ENCODE measurements around the gene GPRC5A. TPM values are rescaled to one million over a fixed set of nuclear protein-coding genes. Genes with fewer than 3 reads are reported as not detected.
"Not testable (repeated sequence)": the region's sequence is repeated elsewhere in the genome, so short reads cannot be mapped to it uniquely, and the experiment has no call there.

Gene GPRC5A
- polyA plus RNA-seq (2011; rRNA removed) (117 and 118 TPM in 2 replicates), polyA minus RNA-seq (2011; rRNA and poly(A)+ RNA removed) (232 and 290 TPM in 2 replicates)

DNA sequence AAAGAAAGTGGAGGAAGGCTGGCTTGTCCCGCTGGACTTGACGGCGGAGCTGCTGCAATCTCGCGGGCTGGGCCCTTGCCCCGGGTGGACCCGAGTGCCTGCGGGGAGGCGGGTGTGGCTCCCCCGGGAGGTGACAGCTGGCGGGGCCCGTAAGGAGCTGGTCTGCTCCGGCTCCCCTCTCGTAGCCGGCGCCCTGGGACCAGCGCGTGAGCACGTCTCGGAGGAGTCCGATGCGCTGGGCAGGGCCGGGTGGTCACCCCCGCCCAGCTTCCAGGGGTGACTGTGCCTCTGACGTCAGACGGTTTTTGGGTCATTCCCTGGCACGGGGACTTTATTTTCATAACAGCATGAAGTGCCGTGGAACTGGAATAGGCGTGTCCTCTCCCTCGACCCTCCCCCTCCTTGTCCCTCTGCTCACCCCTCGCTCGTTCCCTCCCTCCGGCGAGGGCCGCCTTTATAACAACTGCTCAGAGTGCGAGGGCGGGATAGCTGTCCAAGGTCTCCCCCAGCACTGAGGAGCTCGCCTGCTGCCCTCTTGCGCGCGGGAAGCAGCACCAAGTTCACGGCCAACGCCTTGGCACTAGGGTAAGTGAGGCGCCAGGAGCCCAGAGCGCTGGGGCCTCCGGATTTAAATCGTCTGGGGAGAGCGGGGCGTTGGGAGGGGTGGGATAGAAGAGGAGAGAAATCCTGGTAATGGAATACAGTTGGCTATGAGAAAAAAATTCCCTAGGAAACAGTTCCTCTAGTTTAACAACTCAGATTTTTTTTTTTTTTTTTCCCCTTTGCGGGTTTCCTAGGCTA is at the start of gene GPRC5A:
Gene GPRC5A (plus strand): TSS at position 483 of the 801 bp plus-strand sequence. CDS start 16,688 bp downstream, outside the sequence.
- ChIA-PET CTCF (interaction anchor here (0.9 to 1.8 kb wide), 4 partner anchors 17 to 135 kb away, joined by 3 to 16 read pairs (median 4); no protein-coding TSS in a partner anchor), POLR2A (interaction anchor here (0.7 to 1.9 kb wide), 11 partner anchors 10 to 305 kb away, joined by 3 to 13 read pairs (median 5); partner anchors contain the start of genes DDX47 and EMP1)

DNA sequence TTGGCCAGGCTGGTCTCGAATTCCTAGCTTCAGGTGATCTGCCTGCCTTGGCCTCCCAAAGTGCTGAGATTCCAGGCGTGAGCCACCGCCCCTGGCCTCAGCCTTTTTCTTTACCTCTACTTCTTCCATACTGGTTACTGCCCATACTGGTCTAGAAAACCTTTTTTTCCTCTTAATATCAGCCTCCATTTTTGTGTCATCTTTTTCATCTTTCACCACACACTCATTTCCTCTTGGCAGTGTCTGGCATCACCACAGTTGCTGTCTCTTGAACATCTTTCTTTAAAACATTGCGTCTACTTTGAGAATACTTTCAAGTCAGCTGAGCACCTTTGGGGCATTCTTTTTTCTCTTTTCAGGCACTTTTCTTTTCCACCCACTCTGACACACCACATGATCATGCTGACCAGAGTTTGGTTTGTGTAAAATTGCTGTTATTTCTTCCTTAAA is 45.5 kb upstream of the GPRC5A start:
- POLR2A ChIA-PET = no interaction called here
- Histone ChIP-seq H3K27me3 (ENCODE audit: control insufficient read depth, insufficient read depth, low read length) (no peaks in the 10 kb centered on the region), H3K27ac (ENCODE audit: low read depth, low read length) (no peak overlapping the region), H3K4me3 (ENCODE audit: low read depth, low read length) (no peak overlapping the region), H3K9me3 (ENCODE audit: control insufficient read depth, insufficient read depth, low read length) (no peaks in the 10 kb centered on the region; the same call in 1 of the 2 replicates)
- CTCF ChIA-PET = interaction anchor here (1.0 kb wide), 1 partner anchor 9 kb away, joined by 4 read pairs; no protein-coding TSS in a partner anchor
- TF ChIP-seq CTCF (IDR thresholded peaks at IDR 0.05; ENCODE audit: low read depth, low read length) = no peak
- DNase-seq (ENCODE audit: low read depth, low spot score) = no peak

More for the DNA sequence above, at the start of gene GPRC5A:
- Histone ChIP-seq H3K4me3 (ENCODE audit: low read depth, low read length) (peak within 1 kb of the TSS; percentile 61), H3K27me3 (ENCODE audit: control insufficient read depth, insufficient read depth, low read length) (no peaks in the 10 kb centered on the region), H3K9me3 (ENCODE audit: control insufficient read depth, insufficient read depth, low read length) (no peaks in the 10 kb centered on the region; the same call in 1 of the 2 replicates), H3K27ac (ENCODE audit: low read depth, low read length) (peak within 1 kb of the TSS; percentile 97)
- TF ChIP-seq CTCF (IDR thresholded peaks at IDR 0.05; ENCODE audit: low read depth, low read length) = peak; percentile 37
- peak; percentile 82 for DNase-seq (ENCODE audit: low read depth, low spot score)

GRCh38 chr12:12846780-12847179 is 44.6 kb upstream of the GPRC5A start:
- CTCF ChIA-PET = interaction anchor here (1.2 kb wide), 1 partner anchor 9 kb away, joined by 6 read pairs; no protein-coding TSS in a partner anchor
- H3K27me3 ChIP-seq (ENCODE audit: control insufficient read depth, insufficient read depth, low read length); H3K9me3 ChIP-seq (ENCODE audit: control insufficient read depth, insufficient read depth, low read length); H3K4me3 ChIP-seq (ENCODE audit: low read depth, low read length); H3K27ac ChIP-seq (ENCODE audit: low read depth, low read length); POLR2A ChIA-PET; DNase-seq (ENCODE audit: low read depth, low spot score): not testable (repeated sequence)

DNA sequence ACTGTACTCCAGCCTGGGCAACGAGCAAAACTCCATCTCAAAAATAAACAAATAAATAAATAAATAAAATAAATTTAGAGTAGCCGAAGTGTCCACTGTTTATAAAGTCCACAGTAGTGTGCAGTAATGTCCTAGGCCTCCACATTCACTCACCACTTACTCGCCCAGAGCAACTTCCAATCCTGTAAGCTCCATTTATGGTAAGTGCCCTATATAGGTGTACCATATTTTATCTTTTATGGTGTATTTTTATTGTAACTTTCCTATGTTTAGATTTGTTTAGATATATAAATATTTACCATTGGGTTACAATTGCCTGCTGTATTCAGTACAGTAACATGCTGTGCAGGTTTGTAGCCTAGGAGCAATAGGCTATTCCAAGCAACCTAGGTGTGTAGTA is 37.9 kb upstream of the GPRC5A start:
- CTCF ChIA-PET = no interaction called here
- H3K9me3 ChIP-seq (ENCODE audit: control insufficient read depth, insufficient read depth, low read length) = no peaks in the 10 kb centered on the region; the same call in 1 of the 2 replicates
- H3K27me3 ChIP-seq (ENCODE audit: control insufficient read depth, insufficient read depth, low read length) = no peaks in the 10 kb centered on the region
- POLR2A ChIA-PET = interaction anchor here (0.7 kb wide), 1 partner anchor 117 kb away, joined by 3 read pairs; no protein-coding TSS in a partner anchor
- no peak for TF ChIP-seq CTCF (IDR thresholded peaks at IDR 0.05; ENCODE audit: low read depth, low read length)
- DNase-seq (ENCODE audit: low read depth, low spot score) = no peak
- H3K4me3 ChIP-seq (ENCODE audit: low read depth, low read length) = no peak overlapping the region
- H3K27ac ChIP-seq (ENCODE audit: low read depth, low read length) = no peak overlapping the region

DNA sequence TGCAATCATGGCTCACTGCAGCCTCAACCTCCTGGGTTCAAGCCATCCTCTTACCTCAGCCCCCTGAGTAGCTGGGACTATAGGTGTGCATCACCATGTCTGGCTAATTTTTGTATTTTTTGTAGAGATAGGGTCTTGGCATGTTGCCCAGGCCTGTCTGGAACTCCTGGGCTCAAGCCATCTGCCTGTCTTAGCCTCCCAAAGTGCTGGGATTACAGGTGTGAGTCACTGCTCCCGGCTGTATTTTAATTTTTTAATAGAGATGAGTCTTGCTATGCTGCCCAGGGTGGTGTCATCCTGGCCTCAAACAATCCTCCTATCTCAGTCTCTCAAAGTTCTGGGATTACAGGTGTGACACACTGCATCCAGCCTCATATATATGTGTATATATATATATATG is 31.7 kb upstream of the GPRC5A start:
- no peak overlapping the region for H3K27ac ChIP-seq (ENCODE audit: low read depth, low read length)
- TF ChIP-seq CTCF (IDR thresholded peaks at IDR 0.05; ENCODE audit: low read depth, low read length) = no peak
- POLR2A ChIA-PET = no interaction called here
- CTCF ChIA-PET = no interaction called here
- H3K27me3 ChIP-seq (ENCODE audit: control insufficient read depth, insufficient read depth, low read length) = no peaks in the 10 kb centered on the region
- H3K4me3 ChIP-seq (ENCODE audit: low read depth, low read length) = no peak overlapping the region
- no peaks in the 10 kb centered on the region for H3K9me3 ChIP-seq (ENCODE audit: control insufficient read depth, insufficient read depth, low read length)
- DNase-seq (ENCODE audit: low read depth, low spot score) = no peak
